HepG2 (cell line): ENCODE measurements around the gene TMEM11. TPM values are rescaled to one million over a fixed set of nuclear protein-coding genes. Genes with fewer than 3 reads are reported as not detected.

Source experiments
- BRD4 ChIP-seq: sonication (generic); formaldehyde crosslinking; IDR thresholded peaks from 2 replicates; pipeline ENCODE4 v1.4.0; 2020; ENCODE audit warnings: missing genetic modification reagents
- FOXO4 ChIP-seq: sonication (generic); formaldehyde crosslinking; conservative IDR thresholded peaks from 2 replicates; pipeline ENCODE4 v1.8.1; 2023; ENCODE audit warnings: missing genetic modification reagents
- HIVEP1 ChIP-seq: sonication (generic); formaldehyde crosslinking; IDR thresholded peaks from 2 replicates; pipeline ENCODE4 v1.4.0; 2020; ENCODE audit warnings: mild to moderate bottlenecking, missing genetic modification reagents
- KIAA2018 ChIP-seq: sonication (generic); formaldehyde crosslinking; IDR thresholded peaks from 2 replicates; pipeline ENCODE4 v1.5.0; 2020; ENCODE audit warnings: mild to moderate bottlenecking, missing genetic modification reagents, borderline replicate concordance
- NR2F6 ChIP-seq, 2 experiments: IDR thresholded peaks; 2 replicates each; pipeline ENCODE4 v1.6.1; 2016; ENCODE audit warnings: antibody characterized with exemption in 1 of 2, mild to moderate bottlenecking in 1 of 2
- TRAFD1 ChIP-seq: sonication (generic); formaldehyde crosslinking; IDR thresholded peaks from 2 replicates; pipeline ENCODE4 v1.5.1; 2020; ENCODE audit warnings: missing genetic modification reagents, mild to moderate bottlenecking, borderline replicate concordance
- ZNF253 ChIP-seq: sonication (generic); formaldehyde crosslinking; IDR thresholded peaks from 2 replicates; pipeline ENCODE4 v1.8.0; 2022; ENCODE audit warnings: mild to moderate bottlenecking, missing genetic modification reagents, borderline replicate concordance
- ZNF331 ChIP-seq: sonication (generic); formaldehyde crosslinking; IDR thresholded peaks from 2 replicates; pipeline ENCODE4 v1.4.0; 2020; ENCODE audit warnings: missing genetic modification reagents
- polyA plus RNA-seq, 8 experiments: library from polyadenylated mRNA; depleted of rRNA in 3 of 8; stranded (reverse) in 7 of 8; unstranded in 1 of 8; fragments of >200 nt; fragmentation: Illumina TruSeq in 4 of 8; extraction: Trizol in 4 of 8; gene quantifications; 2 replicates each; pipeline versions ENCODE4 v1.2.1 to v1.2.3, GENCODE V29; 2011 to 2016; ENCODE audit warnings: low read depth in 4 of 8, missing spikeins in 1 of 8, mixed read lengths in 1 of 8; ENCODE audit not compliant: insufficient read depth in 1 of 8
- total RNA-seq, 5 experiments: library from RNA; depleted of rRNA; stranded (reverse); fragments of >200 nt; fragmentation: Illumina TruSeq; extraction: Trizol; gene quantifications; 2 replicates each; pipeline ENCODE4 v1.2.3, GENCODE V29; 2016; ENCODE audit warnings: low read depth in 1 of 5
- TF ChIP-seq, protein P1 (sequence below): sonication (generic); formaldehyde crosslinking; IDR thresholded peaks from 2 replicates; pipeline ENCODE4 v1.5.1; 2020; ENCODE audit warnings: missing genetic modification reagents, mild to moderate bottlenecking, borderline replicate concordance

Gene TMEM11
- total and polyA plus RNA-seq, 2 of the 13 experiments (the other 11 are each of a cell fraction or from before 2014, with no cell fraction given), result 18.7 to 35.0 TPM

DNA sequence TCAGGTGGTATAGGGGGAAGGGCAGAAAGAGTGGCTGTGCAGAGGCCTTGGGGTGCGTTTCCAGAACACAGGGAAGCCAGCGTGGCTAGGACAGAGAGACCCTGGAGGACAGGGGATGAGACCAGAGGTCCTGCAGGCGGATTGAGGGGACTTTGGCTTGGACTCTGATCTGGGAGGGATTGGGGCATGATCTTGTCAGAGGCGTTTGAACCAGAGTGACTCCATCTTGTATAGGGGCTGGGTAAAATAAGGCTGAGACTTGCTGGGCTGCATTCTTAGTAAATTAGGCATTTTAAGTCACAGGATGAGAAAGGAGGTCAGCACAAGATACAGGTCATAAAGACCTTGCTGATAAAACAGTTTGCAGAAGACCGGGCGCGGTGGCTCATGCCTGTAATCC, 44.6 kb upstream of the TMEM11 start (continued):
- TF ChIP-seq TRAFD1 (CRISPR knock-in tag), result no peak
- TF ChIP-seq HIVEP1, result no peak
- TF ChIP-seq, protein P1, sequence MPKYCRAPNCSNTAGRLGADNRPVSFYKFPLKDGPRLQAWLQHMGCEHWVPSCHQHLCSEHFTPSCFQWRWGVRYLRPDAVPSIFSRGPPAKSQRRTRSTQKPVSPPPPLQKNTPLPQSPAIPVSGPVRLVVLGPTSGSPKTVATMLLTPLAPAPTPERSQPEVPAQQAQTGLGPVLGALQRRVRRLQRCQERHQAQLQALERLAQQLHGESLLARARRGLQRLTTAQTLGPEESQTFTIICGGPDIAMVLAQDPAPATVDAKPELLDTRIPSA (CRISPR knock-in tag), result no peak
- no peak for TF ChIP-seq KIAA2018 (CRISPR knock-in tag)
- TF ChIP-seq FOXO4 (CRISPR knock-in tag), result no peak
- TF ChIP-seq ZNF253 (CRISPR knock-in tag), result no peak
- no peak for TF ChIP-seq NR2F6 (IDR thresholded peaks at IDR 0.05)
- TF ChIP-seq NR2F6 (CRISPR knock-in tag; IDR thresholded peaks at IDR 0.05), result no peak
- TF ChIP-seq ZNF331, result no peak
- no peak for TF ChIP-seq BRD4 (CRISPR knock-in tag)
